GM18498 (cell line): ENCODE measurements around the gene DNAH3.
"Not testable (repeated sequence)": the region's sequence is repeated elsewhere in the genome, so short reads cannot be mapped to it uniquely, and the experiment has no call there.

Experiments
- ATAC-seq: cut with Tn5 transposase; IDR thresholded peaks from one replicate; pipeline ENCODE4 v1.9.1; 2021; ENCODE audit warnings: mild to moderate bottlenecking, moderate library complexity; ENCODE audit not compliant: unreplicated experiment

The DNAH3 gene

GRCh38 chr16:21150375-21151001 is at the start of gene DNAH3:
Gene DNAH3, minus strand, starts transcription at chr16:21150846. Its CDS starts 527 bp downstream, at chr16:21150319.
- ATAC-seq, result no peak

GRCh38 chr16:21199607-21200218 is 49.1 kb upstream of the DNAH3 start:
- ATAC-seq, result no peak

DNA sequence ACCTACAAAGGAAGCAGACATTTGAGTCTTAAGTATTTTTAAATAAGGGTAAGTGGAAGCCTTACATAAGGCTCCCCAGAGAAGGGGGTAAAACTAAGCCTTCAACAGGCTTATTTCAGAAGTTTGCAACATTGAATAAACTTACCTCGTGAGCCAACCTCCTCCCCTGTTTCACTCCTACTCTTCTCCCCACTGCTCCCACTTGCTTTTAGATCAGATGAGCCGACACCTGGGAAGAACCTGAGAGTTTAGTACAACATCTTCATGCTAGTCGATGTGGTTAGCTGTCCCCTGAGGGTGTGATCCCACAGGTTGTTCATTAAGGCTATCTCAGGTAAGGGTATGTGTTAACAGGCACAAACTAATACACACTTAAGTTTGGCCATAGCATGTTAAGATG is 47.0 kb upstream of the DNAH3 start:
- no peak for ATAC-seq

DNA sequence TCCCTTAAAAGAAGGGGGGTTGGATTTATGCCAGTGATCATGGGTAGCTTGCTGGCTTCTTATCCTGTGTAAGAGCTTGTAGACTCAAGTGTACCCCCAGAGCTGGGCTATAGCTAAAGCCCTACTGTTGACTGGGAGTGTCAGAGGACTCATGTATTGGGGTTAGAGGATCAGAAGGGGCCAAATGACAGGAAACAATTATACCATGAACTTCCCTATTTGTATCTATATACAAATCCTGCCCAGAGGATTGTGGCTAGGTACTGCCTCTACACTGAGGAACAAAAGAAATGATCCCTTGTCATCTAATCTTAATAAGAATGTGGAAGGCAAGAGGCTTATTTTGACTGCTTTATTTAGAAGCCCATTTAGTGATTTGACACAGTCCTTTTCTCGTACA is 46.5 kb upstream of the DNAH3 start:
- ATAC-seq, result no peak

- not testable (repeated sequence) for ATAC-seq
Measured at GRCh38 chr16:21195330-21195729, 44.7 kb upstream of the DNAH3 start.

DNA sequence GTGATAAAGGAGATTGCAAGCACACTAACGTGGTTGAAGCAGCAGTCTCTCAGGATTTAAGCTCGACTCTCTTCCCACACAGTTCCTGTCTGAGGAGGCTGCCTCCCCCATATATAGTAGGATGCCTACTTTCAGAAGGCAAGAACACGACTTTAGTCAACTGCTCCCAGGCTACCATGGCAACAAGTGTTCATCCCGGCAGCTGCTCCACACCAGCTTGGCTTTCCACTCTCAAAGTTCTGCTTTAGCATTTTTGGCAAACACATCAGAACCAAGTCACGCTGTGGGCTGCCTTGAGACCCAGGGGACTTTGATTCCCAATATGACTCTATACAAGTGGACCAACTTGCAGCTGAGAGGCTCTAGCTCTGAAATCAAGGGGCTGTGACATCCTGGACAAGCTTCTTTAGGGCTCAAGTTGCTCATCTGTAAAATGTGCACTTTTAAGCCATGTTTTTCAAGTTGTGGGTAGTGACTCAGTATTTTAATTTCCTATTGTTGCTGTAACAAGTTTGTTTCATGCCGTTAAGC is 44.2 kb upstream of the DNAH3 start:
- no peak for ATAC-seq

DNA sequence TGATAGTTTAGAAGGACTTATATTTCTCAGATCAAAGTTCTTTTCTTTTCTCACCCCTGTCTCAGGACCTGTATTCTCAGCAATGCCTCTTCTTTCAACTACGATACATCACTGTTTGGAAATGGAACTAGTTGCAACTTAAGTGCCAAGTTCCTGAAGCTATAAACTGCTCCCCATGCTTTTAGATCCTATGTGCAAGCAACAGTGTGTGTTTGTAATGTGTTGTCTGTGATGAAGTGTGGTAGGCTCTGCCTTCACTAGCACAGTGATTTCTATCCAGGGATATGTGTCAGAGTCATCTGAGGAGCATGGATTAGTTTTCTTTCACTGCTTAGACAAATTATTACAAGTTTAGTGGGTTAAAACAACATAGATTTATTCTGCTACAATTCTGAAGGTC is 42.3 kb upstream of the DNAH3 start:
- ATAC-seq, result no peak

DNA sequence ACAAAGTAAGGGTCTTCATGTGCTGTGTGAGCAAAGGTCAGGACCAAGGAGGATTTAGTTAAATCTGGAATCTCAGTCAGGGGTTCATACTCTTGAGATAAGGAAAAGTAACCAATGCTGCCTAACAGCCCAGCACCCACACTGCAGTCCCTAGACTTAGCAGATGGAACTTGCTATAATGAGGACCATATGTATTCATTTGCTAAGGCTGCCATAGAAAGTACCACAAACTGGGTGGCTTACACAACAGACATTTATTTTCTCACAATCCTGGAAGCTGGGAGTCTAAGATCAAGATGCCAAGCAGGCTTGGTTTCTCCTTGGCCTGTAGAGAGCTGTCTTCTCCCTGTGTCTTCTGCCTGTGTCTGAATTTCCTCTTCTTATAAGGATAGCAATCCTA is 40.0 kb upstream of the DNAH3 start:
- ATAC-seq, result no peak

DNA sequence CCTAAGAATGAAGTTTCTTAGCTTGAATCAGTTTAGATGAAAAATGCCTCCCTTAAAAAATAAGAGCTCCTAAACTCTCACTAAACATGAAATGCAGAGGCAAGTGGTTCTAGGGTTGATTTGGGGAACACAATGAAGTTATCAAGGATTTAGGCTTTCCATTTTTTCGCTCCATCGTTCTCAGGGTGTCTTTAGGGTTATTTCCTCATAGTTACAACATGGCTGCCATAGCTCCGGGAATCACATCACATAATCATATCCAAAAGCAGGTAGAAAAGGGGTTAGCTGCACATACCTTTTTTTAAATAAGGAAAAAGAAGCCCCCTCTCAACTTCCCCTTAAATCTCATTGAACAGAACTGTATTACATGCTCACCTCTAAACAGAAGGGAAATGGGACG is 39.4 kb upstream of the DNAH3 start:
- no peak for ATAC-seq

DNA sequence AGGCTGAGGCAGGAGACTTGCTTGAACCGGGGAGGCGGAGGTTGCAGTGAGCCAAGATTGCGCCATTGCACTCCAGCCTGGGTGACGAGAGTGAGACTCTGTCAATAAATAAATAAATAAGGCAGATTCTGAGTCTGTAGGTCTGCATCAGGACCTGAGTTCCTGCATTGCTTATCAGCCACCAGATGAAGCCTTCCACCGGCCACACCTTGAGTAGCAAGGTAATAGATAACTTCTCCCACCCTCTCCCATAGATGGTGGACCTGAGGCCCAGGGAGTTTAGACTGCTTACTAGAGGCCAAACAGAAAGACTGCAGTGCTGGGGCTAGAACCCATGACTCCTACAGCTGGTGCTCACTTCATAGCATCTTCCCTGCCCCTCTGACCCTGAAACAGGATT is 38.7 kb upstream of the DNAH3 start:
- ATAC-seq, result no peak

- ATAC-seq, result no peak
Measured at GRCh38 chr16:21186326-21186691, 35.7 kb upstream of the DNAH3 start.

GRCh38 chr16:21185659-21186325 is 35.1 kb upstream of the DNAH3 start:
- no peak for ATAC-seq

GRCh38 chr16:21184834-21185233 is 34.2 kb upstream of the DNAH3 start:
- ATAC-seq, result no peak

GRCh38 chr16:21183995-21184394 is 33.3 kb upstream of the DNAH3 start:
- ATAC-seq, result no peak

- ATAC-seq, result no peak
Measured at GRCh38 chr16:21179983-21180365, 29.3 kb upstream of the DNAH3 start.

DNA sequence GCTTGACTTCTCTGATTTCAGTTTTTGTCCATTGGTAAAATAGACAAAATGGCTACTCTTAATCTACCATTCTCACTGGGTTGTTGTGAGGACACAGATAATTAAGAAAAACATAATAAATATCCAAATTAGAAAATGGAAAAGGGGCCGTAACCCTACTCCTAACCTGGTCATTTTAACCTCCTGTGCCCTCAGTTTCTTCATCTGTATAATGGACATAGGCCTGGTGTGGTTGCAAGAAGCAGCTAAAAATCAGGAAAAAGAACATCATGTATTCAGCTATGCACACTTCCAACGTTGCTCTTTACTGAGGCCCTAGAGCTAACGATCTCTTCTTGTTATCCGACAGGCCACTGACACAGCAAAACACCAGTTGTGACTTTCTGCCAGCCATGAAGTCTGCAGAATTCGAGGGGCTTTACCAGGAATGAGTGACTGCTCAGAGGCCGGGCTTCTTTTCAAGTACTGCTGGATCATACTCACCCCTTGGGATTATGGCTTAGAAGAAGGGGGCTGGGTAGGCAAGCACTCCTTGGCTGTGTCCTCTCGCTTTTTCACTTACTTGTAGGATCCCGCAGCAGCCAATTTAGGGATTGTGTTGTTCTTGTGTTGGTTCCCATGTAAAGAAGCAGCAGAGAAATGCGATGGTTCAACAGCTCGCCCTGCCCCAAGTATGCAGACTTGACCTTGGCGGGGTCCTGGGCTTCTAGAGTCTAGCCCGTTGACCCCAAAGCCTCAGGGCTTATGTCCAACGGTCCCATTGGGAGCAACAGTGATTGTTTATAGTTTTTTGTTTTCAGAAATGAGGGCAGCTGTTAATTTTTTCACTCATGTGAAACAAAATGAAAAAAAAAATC is 28.7 kb upstream of the DNAH3 start:
- no peak for ATAC-seq

DNA sequence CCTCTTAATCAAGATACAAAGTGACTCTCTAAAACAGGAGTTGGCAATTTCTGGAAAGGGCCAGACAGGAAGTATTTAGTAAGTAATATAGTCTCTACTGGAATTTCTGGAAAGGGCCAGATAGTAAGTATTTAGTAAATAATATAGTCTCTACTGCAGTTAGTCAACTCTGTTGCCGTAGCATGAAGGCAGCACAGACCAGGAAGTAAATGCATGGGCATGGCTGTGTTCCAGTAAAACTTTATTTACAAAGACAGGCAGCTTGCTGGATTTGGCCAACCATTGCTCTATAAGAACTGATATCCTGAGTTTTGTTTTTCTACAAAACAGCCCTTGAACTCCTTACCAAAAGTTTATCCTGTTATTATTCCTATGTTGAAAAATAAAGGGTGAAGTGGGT is 24.8 kb upstream of the DNAH3 start:
- no peak for ATAC-seq

DNA sequence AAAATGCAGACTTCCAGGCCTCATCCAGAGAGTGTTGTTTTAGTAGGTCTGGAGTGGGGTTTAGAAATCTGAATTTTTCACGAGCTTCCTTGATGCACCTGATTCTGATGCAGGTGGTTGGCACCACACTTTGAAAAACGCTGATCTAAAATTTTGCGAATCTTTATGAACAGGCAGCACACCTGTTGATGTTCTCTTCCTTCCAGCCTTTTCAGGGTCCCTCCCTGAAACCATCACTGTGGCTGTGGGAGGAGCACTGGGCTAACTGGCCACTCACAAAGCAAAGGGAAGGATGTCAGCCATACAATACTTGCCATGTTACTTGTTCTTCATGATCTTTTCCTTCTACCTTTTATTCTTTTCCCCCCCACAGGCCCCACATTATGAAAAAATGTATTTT is 22.0 kb upstream of the DNAH3 start:
- no peak for ATAC-seq

DNA sequence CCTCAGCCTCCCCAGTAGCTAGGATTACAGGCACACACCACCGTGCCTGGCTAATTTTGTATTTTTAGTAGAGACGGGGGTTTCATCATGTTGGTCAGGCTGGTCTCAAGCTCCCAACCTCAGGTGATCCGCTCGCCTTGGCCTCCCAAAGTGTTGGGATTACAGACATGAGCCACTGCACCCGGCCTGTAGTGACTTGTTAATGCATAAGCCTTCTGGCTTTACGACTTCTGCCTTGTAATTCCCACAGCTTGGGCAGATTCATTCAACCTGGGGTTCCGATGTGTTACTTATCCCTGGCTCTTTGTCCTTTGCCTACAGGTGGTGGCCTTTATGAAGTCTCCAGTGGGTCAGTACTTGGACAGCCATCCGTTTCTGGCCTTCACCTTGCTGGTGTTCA is 19.5 kb upstream of the DNAH3 start:
- not testable (repeated sequence) for ATAC-seq

DNA sequence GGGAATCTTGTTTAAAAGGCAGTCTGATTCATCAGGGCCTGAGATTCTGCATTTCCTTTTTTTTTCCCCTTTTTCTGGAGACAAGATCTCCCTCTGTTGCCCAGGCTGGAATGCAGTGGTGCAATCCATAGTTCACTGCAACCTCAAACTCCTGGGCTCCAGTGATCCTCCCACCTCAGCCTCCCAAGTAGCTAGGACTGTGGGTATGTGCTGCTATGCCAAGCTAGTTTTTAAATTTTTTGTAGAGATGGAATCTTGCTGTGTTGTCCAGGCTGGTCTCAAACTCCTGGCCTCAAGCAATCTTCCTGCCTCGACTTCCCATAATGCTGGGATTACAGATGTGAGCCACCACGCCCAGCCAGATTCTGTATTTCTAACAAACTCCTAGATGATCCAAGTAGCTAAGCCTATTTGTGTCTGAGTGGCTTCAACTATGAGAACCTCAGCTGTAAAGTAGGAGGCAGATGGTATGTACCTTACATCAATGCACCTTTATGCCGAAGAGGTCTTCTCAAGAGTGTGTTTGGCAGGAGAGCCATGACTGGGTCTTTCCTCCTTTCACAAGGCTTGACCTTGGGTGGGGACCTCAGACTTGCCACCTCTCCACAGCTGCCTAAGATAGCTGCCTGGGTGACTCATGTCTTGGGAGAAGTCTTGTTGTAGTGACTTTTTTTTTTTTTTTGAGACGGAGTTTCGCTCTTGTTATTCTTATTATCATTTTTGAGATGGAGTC is 18.8 kb upstream of the DNAH3 start:
- no peak for ATAC-seq
